Duodenal mucosa (tissue), 2 donors: ENCODE measurements around the gene HMCN2.

ENCODE experiments used
- H3K27ac ChIP-seq: one replicate; pipeline ENCODE4 v1.7.0; 2013; ENCODE audit warnings: low read depth, low read length
- H3K27me3 ChIP-seq, 2 donors: one replicate each; pipeline ENCODE4 v1.7.0; 2013; ENCODE audit warnings: low read length in 2 of 2, control low read depth in 1 of 2; ENCODE audit not compliant: insufficient read depth in 2 of 2, control insufficient read depth in 1 of 2
- H3K36me3 ChIP-seq, 2 donors: one replicate each; pipeline ENCODE4 v1.7.0; 2013; ENCODE audit warnings: low read length in 2 of 2, control low read depth in 1 of 2; ENCODE audit not compliant: insufficient read depth in 2 of 2, control insufficient read depth in 1 of 2
- H3K4me1 ChIP-seq, 2 donors: one replicate each; pipeline ENCODE4 v1.7.0; 2013; ENCODE audit warnings: low read length in 2 of 2, control low read depth in 1 of 2; ENCODE audit not compliant: insufficient read depth in 2 of 2, control insufficient read depth in 1 of 2
- H3K4me3 ChIP-seq, 2 donors: one replicate each; pipeline ENCODE4 v1.7.0; 2013; ENCODE audit warnings: low read length in 2 of 2, low read depth in 1 of 2
- H3K9ac ChIP-seq, 2 donors: one replicate each; pipeline ENCODE4 v1.7.0; 2013; ENCODE audit warnings: low read length in 2 of 2, low read depth in 1 of 2
- H3K9me3 ChIP-seq, 2 donors: one replicate each; pipeline ENCODE4 v1.7.0; 2013; ENCODE audit warnings: low read length in 2 of 2, control low read depth in 1 of 2; ENCODE audit not compliant: control insufficient read depth in 1 of 2

The HMCN2 gene

GRCh38 chr9:130482463-130482862 lies 216.9 kb downstream of the HMCN2 start:
- Histone ChIP-seq H3K27ac (no peak overlapping the region), H3K4me3 (no peak overlapping the region), H3K4me1 (no peaks in the 10 kb centered on the region), H3K27me3 (no peaks in the 10 kb centered on the region), H3K9ac (no peak overlapping the region), H3K36me3 (no peaks in the 10 kb centered on the region), H3K9me3 (no peaks in the 10 kb centered on the region)

GRCh38 chr9:130483371-130483971 lies 217.9 kb downstream of the HMCN2 start:
- Histone ChIP-seq H3K27ac (no peak overlapping the region), H3K36me3 (no peaks in the 10 kb centered on the region), H3K4me1 (no peaks in the 10 kb centered on the region), H3K9ac (no peak overlapping the region), H3K9me3 (no peaks in the 10 kb centered on the region), H3K27me3 (no peaks in the 10 kb centered on the region), H3K4me3 (no peak overlapping the region)
